T-helper 2 cell treated with Interferon-gamma antibody and Interleukin-4, amounts not matched to agents 5 μg/mL and 100 μg/mL, for 36 hours (primary cell): ENCODE data around the gene TMEM167A.
A peak's percentile ranks its signal among the peaks of the same experiment; 100 is the strongest.

Source experiments
- DNase-seq: peaks from one replicate; pipeline ENCODE4 v3.0.0; 2021; ENCODE audit warnings: low spot score
- H3K27ac Mint-ChIP-seq: one replicate; pipeline ENCODE4 v1.8.0; 2021; ENCODE audit warnings: mild to moderate bottlenecking, mixed read lengths
- H3K27me3 Mint-ChIP-seq: one replicate; pipeline ENCODE4 v1.8.0; 2021; ENCODE audit warnings: low read depth, mixed read lengths
- H3K36me3 Mint-ChIP-seq: one replicate; pipeline ENCODE4 v1.8.0; 2021; ENCODE audit warnings: low read depth, mixed read lengths
- H3K4me1 Mint-ChIP-seq: one replicate; pipeline ENCODE4 v1.8.0; 2021; ENCODE audit warnings: low read depth, mixed read lengths
- H3K4me3 Mint-ChIP-seq: one replicate; pipeline ENCODE4 v1.8.0; 2022; ENCODE audit warnings: mild to moderate bottlenecking, moderate library complexity, mixed read lengths
- H3K9me3 Mint-ChIP-seq: one replicate; pipeline ENCODE4 v1.8.0; 2021; ENCODE audit warnings: mixed read lengths

Gene TMEM167A, protein sequence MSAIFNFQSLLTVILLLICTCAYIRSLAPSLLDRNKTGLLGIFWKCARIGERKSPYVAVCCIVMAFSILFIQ

DNA sequence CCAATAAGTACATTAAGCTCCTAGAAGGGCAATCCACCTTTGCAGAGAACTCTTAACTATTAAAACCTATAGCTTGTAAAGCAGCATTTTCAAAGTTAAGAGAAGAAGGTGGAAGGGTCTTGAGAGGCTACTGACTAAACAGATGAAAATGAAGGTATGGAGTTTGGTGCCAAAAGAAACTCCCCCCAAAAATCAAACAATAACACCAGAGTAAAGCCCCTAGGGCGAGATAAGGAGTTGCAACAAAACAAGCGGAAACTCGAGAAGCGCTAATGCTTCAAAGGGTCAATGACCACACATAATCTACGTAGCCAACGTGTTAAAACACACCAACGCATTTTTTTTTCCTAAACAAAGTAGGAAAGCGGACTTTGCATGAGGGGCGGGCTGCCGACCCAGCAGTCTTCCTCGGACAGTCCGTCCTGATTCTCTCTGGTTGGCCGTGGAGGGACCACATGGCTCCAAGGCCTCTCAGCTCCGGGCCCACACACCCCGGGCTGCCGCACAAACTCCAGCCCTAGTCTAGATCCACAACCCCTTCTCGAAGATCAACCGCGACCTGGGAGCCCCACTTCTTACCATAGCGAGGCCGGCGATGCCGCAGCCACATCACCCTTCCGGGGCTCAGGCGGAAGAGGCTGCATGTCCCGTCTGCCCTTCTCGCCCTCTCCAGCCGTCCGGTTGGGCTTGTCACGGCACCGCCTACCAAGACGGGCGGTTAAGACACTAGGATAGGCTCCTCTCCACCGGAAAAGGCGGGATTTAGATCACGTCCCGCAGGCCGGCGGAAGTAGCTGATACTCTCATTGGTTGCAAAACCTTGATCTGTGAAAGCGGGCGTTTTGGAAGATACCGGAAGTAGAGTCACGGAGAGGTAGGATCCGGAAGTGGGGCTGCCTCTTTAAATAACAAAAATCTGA is at the start of gene TMEM167A, which contains the start of gene XRCC4:
TMEM167A (minus strand) TSS at position 653 of the 920 bp plus-strand sequence; CDS start at position 582, 71 bp downstream.
XRCC4 (plus strand) TSS at position 806 of the 920 bp plus-strand sequence. CDS start 27,373 bp downstream, outside the sequence.
- Mint-ChIP-seq H3K4me3 (peak within 1 kb of the TSS; percentile 97), H3K36me3 (peaks cover 31% of the 10 kb centered on the region), H3K4me1 (peaks cover 42% of the 10 kb centered on the region), H3K27me3 (no peaks in the 10 kb centered on the region), H3K27ac (peak within 1 kb of the TSS; percentile 98), H3K9me3 (no peaks in the 10 kb centered on the region)
- DNase-seq, result peak; percentile 95

DNA sequence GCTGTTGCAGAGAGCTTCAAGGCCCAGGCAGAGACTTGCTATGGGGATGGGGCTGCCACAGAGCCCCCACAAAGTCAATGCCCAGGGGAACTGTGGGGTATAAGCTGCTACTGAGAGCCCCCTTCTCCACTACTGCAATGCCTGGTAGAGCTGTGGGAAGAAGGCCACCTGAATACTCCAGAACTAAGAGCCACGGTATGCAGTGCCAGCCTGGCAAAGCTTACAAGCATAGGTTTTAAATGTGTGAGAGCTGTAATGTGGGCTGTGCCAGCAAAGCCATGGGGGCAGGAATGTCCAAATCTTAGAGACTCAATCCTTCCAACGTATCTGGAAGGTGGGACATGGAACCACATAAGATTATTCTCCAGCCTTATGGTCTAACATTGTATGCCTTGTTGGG is 49.3 kb upstream of the TMEM167A start:
- H3K9me3 Mint-ChIP-seq, result peaks cover 27% of the 10 kb centered on the region
- no peaks in the 10 kb centered on the region for H3K27me3 Mint-ChIP-seq
- H3K27ac Mint-ChIP-seq, result no peak overlapping the region

DNA sequence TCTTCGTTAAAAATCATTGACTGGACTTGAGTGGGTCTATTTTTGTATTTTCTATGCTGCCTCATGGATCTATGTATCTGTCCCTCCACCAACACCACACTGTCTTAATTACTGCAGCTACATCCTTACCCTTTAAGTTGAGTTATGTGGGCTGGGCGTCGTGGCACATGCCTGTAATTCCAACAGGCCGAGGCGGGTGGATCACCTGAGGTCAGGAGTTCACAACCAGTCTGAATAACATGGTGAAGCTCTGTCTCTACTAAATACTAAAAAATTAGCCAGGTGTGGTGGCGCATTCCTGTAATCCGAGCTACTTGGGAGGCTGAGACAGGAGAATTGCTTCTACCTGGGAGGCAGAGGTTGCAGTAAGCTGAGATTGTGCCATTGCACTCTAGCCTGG is 48.4 kb upstream of the TMEM167A start:
- Mint-ChIP-seq H3K9me3 (peaks cover 21% of the 10 kb centered on the region), H3K4me3 (no peak overlapping the region), H3K36me3 (peaks cover 6% of the 10 kb centered on the region), H3K4me1 (no peaks in the 10 kb centered on the region), H3K27me3 (no peaks in the 10 kb centered on the region), H3K27ac (no peak overlapping the region)
- no peak for DNase-seq

More for the DNA sequence above, 49.3 kb upstream of the TMEM167A start:
- Mint-ChIP-seq H3K4me1 (no peaks in the 10 kb centered on the region), H3K36me3 (peaks cover 6% of the 10 kb centered on the region), H3K4me3 (no peak overlapping the region)
- DNase-seq, result no peak

DNA sequence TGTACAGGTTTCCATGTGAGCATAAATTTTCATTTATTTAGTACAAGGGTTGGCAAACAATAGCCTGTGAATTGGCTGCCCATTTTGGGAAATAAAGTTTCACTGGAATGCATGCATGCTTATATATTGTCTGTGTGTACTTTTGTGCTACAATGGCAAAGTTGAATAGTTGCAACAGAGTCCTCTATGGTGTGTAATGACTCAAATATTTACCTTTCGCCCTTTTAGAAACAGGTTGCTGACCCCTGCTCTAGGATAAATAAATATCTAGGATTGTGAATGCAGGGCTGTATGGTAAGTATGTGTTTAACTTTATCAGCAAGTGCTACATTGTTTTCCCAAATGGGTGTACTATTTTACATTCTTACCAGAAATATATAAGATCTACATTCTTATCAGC is 47.4 kb upstream of the TMEM167A start:
- H3K4me3 Mint-ChIP-seq, result no peak overlapping the region
- no peak for DNase-seq
- H3K9me3 Mint-ChIP-seq, result peaks cover 15% of the 10 kb centered on the region
- no peaks in the 10 kb centered on the region for H3K27me3 Mint-ChIP-seq
- no peak overlapping the region for H3K27ac Mint-ChIP-seq
- H3K4me1 Mint-ChIP-seq, result no peaks in the 10 kb centered on the region
- peaks cover 6% of the 10 kb centered on the region for H3K36me3 Mint-ChIP-seq

DNA sequence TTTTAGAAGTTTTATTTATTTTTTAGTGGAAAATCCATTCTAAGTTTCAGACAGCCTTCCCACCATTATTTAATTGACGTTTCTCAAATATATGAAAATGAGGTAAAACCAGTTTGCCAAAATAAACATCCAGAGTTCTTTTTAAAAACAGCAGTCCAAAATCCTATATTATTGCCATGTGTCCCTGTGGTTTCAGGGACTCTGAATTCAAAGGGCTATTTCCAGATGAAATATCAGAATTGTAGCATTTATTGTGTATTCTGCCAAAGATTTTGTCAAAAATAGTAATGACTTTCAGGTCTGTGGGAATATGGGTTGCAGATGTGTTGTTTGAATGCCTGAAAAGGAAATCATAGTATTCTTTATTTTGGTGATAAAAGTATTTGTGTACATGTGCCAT is 41.8 kb upstream of the TMEM167A start:
- no peak overlapping the region for H3K27ac Mint-ChIP-seq
- H3K4me1 Mint-ChIP-seq, result no peaks in the 10 kb centered on the region
- H3K36me3 Mint-ChIP-seq, result peaks cover 17% of the 10 kb centered on the region
- H3K4me3 Mint-ChIP-seq, result no peak overlapping the region
- no peaks in the 10 kb centered on the region for H3K27me3 Mint-ChIP-seq
- peaks cover 6% of the 10 kb centered on the region for H3K9me3 Mint-ChIP-seq
- DNase-seq, result no peak

DNA sequence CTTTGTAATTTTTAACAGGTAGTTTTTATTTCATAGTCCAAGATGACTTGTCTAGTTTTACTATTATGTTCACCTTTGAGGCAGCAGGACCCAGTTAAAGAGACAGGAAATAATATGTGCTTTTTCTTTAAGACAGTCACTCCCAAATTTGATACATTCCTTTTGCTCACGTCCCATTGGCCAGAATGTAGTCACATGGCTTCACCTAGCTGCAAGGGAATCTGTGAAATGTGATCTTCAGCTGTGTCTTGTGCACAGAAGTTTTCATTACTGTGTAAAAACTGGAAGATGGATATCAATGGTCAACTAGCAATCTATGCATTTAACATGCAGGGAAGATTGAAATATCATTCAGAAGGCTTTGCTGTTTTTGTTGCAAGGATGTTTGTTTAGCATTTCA is 41.3 kb upstream of the TMEM167A start:
- H3K4me3 Mint-ChIP-seq, result no peak overlapping the region
- peaks cover 22% of the 10 kb centered on the region for H3K36me3 Mint-ChIP-seq
- H3K27ac Mint-ChIP-seq, result no peak overlapping the region
- no peak for DNase-seq
- H3K9me3 Mint-ChIP-seq, result peaks cover 6% of the 10 kb centered on the region
- H3K27me3 Mint-ChIP-seq, result no peaks in the 10 kb centered on the region
- H3K4me1 Mint-ChIP-seq, result no peaks in the 10 kb centered on the region

DNA sequence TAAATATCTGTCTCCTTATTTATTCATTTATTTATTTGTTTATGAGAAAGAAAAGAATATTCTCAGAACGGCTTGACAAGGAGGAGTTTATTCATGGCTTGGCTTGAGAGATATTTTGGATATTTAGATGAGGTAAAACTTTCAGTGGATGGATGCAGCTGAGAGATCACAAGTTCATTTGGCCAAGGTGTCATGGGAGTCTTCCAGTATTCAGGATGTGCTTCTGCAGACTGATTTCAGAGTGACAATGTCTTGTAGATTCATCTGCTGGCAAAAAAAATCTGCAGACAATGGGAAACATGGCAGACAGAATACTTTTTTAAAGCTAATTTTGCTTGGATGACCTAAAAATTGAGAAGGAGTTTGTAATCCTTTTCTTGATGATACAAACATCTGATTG is 38.6 kb upstream of the TMEM167A start:
- H3K4me1 Mint-ChIP-seq, result no peaks in the 10 kb centered on the region
- H3K4me3 Mint-ChIP-seq, result no peak overlapping the region
- H3K27ac Mint-ChIP-seq, result no peak overlapping the region
- H3K27me3 Mint-ChIP-seq, result no peaks in the 10 kb centered on the region
- peaks cover 37% of the 10 kb centered on the region for H3K36me3 Mint-ChIP-seq
- no peak for DNase-seq
- peaks cover 17% of the 10 kb centered on the region for H3K9me3 Mint-ChIP-seq

DNA sequence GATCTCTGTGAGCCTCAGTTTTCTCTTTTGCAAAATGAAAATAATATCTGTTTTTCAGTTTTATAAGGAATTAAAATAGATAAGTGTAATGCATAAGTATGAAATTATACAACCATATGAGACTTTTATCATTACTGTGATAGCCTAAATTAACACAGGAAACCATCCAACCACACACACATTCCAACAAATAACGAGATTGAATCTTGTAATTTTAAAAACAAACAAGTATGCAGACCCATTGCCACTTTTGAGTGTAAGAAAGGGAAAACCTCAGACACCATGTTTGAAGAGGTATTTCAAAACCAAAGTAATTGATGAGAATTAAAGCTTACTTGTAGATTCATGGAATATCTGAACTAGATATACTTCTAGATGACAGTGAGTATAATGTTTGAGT is 32.2 kb upstream of the TMEM167A start:
- Mint-ChIP-seq H3K36me3 (peaks cover 25% of the 10 kb centered on the region), H3K9me3 (peaks cover 12% of the 10 kb centered on the region), H3K27me3 (no peaks in the 10 kb centered on the region), H3K4me1 (no peaks in the 10 kb centered on the region), H3K27ac (no peak overlapping the region), H3K4me3 (no peak overlapping the region)
- no peak for DNase-seq

DNA sequence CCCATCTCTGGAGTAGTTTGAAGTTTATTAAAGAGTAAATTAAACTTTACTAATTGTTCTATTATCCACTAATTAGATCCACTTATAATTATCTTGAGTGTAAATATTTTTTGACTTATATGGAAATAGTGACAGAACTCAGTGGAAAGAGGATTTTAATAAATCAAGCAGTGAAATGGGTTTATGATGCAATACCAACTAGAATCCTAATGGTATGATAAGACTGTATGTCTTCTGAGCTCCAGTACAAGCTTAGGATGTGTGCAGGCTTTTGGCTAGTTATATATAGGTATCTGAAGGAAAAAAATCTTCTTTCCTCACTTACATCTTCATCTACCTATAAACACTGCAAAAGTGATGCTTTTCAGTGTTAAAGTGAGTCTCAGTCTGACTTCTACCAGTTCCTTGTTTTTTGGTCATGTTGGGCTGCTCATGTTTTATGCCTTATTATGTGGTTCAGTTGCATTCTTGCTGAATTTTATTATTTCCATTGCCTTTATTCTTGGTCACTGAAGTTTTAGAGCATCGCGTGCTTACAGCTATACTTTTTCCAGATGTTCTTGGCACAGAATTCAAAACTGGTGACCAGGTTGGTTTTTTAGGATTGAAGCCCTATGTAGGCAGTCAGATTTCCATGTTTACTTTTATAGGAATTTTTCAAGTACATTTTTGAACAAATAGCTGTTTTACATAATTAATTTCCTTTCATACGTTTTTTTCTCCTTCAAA is 30.7 kb upstream of the TMEM167A start:
- DNase-seq, result no peak
- H3K36me3 Mint-ChIP-seq, result peaks cover 10% of the 10 kb centered on the region
- no peak overlapping the region for H3K27ac Mint-ChIP-seq
- H3K4me3 Mint-ChIP-seq, result no peak overlapping the region
- H3K4me1 Mint-ChIP-seq, result no peaks in the 10 kb centered on the region
- peaks cover 7% of the 10 kb centered on the region for H3K9me3 Mint-ChIP-seq
- H3K27me3 Mint-ChIP-seq, result no peaks in the 10 kb centered on the region

DNA sequence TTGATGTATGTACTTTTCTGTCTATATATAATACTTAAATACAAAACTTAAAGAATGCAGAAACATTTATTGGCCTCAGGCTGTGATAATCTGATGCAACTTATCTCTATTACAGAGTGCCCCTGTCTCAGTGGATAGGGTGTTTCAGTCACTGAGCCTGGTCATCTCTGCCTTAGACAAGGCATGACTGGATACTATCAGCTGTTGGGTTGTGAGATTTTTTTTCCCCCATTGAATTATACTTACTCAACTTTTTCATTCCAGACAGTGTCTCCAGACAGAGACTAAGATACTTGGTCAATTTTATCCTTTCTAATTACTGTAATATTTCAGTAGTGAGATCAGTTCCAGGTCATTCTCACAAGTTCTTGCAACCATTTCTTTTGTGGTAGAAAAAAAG is 26.8 kb upstream of the TMEM167A start:
- H3K9me3 Mint-ChIP-seq, result no peaks in the 10 kb centered on the region
- H3K27ac Mint-ChIP-seq, result no peak overlapping the region
- no peaks in the 10 kb centered on the region for H3K36me3 Mint-ChIP-seq
- no peak overlapping the region for H3K4me3 Mint-ChIP-seq
- H3K4me1 Mint-ChIP-seq, result peaks cover 5% of the 10 kb centered on the region
- no peak for DNase-seq
- no peaks in the 10 kb centered on the region for H3K27me3 Mint-ChIP-seq

DNA sequence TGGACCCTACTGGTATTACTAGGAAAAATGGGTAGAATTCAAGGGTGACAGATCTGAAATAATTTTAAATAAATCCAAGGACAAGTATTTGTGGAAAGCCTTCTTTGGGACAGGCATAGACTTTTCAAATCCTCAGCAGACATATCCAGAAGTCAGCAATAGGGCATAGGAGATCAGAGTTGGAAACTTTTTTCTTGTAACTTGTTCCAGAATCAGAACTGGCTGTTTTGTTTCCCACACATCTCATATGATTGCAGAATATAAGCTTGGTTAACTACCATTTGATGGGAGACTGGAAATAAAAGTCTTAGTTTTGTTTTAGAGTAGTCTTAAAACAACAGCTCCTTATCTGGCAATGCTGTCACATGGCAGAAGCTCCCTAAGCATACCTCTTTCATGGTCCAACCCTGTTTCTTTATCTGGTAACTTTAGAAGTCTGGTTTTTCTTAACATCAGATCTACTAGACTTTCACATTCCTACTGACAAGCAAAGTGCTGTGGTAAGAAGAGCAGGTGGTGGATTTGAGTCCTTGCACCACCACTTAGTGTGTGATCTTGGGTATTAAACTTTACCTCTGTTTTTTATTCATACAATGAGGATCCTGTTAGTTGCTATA is 25.3 kb upstream of the TMEM167A start:
- peaks cover 4% of the 10 kb centered on the region for H3K36me3 Mint-ChIP-seq
- H3K4me3 Mint-ChIP-seq, result no peak overlapping the region
- no peaks in the 10 kb centered on the region for H3K27me3 Mint-ChIP-seq
- peaks cover 8% of the 10 kb centered on the region for H3K4me1 Mint-ChIP-seq
- H3K9me3 Mint-ChIP-seq, result no peaks in the 10 kb centered on the region
- H3K27ac Mint-ChIP-seq, result no peak overlapping the region
- DNase-seq, result no peak

DNA sequence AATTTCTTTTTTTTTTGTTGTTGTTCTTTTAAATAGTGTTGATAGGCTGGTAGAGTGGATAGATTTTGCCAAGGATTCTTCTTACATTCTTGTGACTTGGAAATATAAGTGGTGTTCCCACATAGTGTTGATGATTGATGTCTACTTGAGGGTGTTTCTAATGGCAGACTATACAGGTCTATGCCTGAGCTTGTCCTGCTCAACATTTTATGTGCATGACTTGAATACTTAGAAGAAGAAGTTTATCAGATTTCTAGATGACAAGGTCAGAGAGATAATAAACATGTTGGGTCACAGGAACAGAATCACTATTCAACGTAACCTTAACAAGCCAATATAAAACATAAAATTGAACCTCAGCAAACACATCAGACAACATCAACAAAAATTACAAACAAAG is 24.3 kb upstream of the TMEM167A start:
- Mint-ChIP-seq H3K4me3 (no peak overlapping the region), H3K27me3 (no peaks in the 10 kb centered on the region), H3K27ac (no peak overlapping the region), H3K4me1 (peaks cover 8% of the 10 kb centered on the region), H3K36me3 (peaks cover 4% of the 10 kb centered on the region), H3K9me3 (no peaks in the 10 kb centered on the region)
- DNase-seq, result no peak

DNA sequence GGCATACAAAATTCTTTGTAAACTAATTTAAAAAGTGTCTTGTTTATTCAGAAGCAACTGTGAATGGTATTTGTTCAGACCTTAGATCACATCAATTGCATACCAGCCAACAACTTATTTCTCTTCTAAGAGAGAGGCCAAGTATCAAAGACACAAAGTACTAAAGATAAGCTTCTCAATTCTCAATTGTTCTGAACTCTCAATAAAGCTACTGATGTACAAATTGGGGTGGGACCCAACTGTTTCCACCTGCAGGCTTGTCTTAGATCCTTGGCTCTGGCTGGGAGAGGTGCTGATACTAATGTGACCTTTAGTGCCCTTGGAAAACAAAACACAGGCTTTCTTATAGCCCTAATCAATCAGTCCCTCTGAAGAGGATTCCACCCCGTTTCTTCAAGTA is 22.3 kb upstream of the TMEM167A start:
- H3K27ac Mint-ChIP-seq, result no peak overlapping the region
- peaks cover 8% of the 10 kb centered on the region for H3K36me3 Mint-ChIP-seq
- peaks cover 8% of the 10 kb centered on the region for H3K4me1 Mint-ChIP-seq
- no peaks in the 10 kb centered on the region for H3K27me3 Mint-ChIP-seq
- H3K9me3 Mint-ChIP-seq, result peaks cover under 1% of the 10 kb centered on the region
- DNase-seq, result no peak
- no peak overlapping the region for H3K4me3 Mint-ChIP-seq

DNA sequence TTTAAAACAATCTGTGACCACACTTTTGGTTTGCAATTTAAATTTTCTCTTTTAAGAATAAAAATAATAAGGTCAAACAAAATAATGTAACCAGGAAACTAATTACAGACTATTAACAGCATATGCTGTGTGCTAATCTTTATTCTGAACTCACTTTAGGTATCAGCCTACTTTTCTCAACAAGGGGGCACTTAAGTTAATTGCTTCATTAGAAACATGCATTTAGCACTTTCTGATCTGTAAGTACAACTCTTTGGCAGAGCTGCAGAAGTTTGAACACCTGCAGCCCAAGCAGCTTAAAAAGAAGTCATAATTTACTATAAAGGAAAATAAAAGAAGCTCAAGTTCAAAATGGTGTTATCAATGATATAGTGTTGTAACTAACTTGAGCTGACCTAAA is 21.8 kb upstream of the TMEM167A start:
- Mint-ChIP-seq H3K27ac (no peak overlapping the region), H3K4me1 (peaks cover 8% of the 10 kb centered on the region), H3K36me3 (peaks cover 10% of the 10 kb centered on the region), H3K27me3 (no peaks in the 10 kb centered on the region), H3K9me3 (peaks cover 5% of the 10 kb centered on the region), H3K4me3 (no peak overlapping the region)
- DNase-seq, result no peak
